ENCODE measurements around the gene ADCY6.
"Not testable (repeated sequence)": the region's sequence is repeated elsewhere in the genome, so short reads cannot be mapped to it uniquely, and the experiment has no call there.

ADCY6 gene

GRCh38 chr12:48750215-48750614 lies 38.7 kb downstream of the ADCY6 start:
- DNase-seq, result no peak

- no peak for DNase-seq
Measured at GRCh38 chr12:48744251-48745008, 44.5 kb downstream of the ADCY6 start.

GRCh38 chr12:48739618-48740269 lies 49.1 kb downstream of the ADCY6 start:
- DNase-seq, result peak; percentile 24

- DNase-seq, result no peak
Measured at GRCh38 chr12:48736456-48736855, 52.4 kb downstream of the ADCY6 start.

GRCh38 chr12:48728807-48729206 lies 60.1 kb downstream of the ADCY6 start:
- no peak for DNase-seq

- not testable (repeated sequence) for DNase-seq
Measured at GRCh38 chr12:48720737-48721136, 68.2 kb downstream of the ADCY6 start.

GRCh38 chr12:48720171-48720570 lies 68.7 kb downstream of the ADCY6 start:
- not testable (repeated sequence) for DNase-seq

- not testable (repeated sequence) for DNase-seq
Measured at GRCh38 chr12:48719002-48719401, 69.9 kb downstream of the ADCY6 start.

- DNase-seq, result peak; percentile 36
Measured at GRCh38 chr12:48717252-48717695, 71.6 kb downstream of the ADCY6 start.

GRCh38 chr12:48716493-48717251 lies 72.2 kb downstream of the ADCY6 start, which contains the start of gene CCNT1:
Gene CCNT1, minus strand, starts transcription at chr12:48716707. Its CDS starts 32 bp downstream, at chr12:48716675.
- DNase-seq, result peak; percentile 100
